Inferior parietal cortex (tissue), 1 donor: ENCODE data around the gene WBP2NL.

Experiments
- DNase-seq: peaks from one replicate; pipeline ENCODE4 v3.0.0-alpha.2; 2016; ENCODE audit errors: extremely low spot score

WBP2NL gene

GRCh38 chr22:42072606-42073330 lies 74.2 kb downstream of the WBP2NL start:
- no peak for DNase-seq

GRCh38 chr22:42073621-42074041 lies 75.0 kb downstream of the WBP2NL start:
- no peak for DNase-seq

- no peak for DNase-seq
These were observed 75.7 kb downstream of the WBP2NL start, which contains the start of gene PHETA2 for GRCh38 chr22:42074132-42074811. Gene PHETA2, plus strand, starts transcription at chr22:42074248. Its CDS starts 3,046 bp downstream, at chr22:42077294.

- no peak for DNase-seq
These were observed 76.5 kb downstream of the WBP2NL start for GRCh38 chr22:42074846-42075676.

GRCh38 chr22:42076764-42077485 lies 78.3 kb downstream of the WBP2NL start:
- DNase-seq = no peak

GRCh38 chr22:42077486-42078125 lies 79.0 kb downstream of the WBP2NL start:
- DNase-seq = no peak
